Nephron (organoid): Measurements from ENCODE around the gene COLQ.
A peak's percentile ranks its signal among the peaks of the same experiment; 100 is the strongest.

Source experiments
- H3K27ac Mint-ChIP-seq, 3 experiments: 2 replicates each; pipeline ENCODE4 v1.8.0; 2020; ENCODE audit warnings: mixed read lengths in 3 of 3, mild to moderate bottlenecking in 2 of 3, moderate library complexity in 1 of 3
- H3K27me3 Mint-ChIP-seq: 2 replicates; pipeline ENCODE4 v1.8.0; 2021; ENCODE audit warnings: low read depth, mild to moderate bottlenecking, moderate library complexity, mixed read lengths
- H3K36me3 Mint-ChIP-seq: 2 replicates; pipeline ENCODE4 v1.8.0; 2020; ENCODE audit warnings: low read depth, mixed read lengths
- H3K4me1 Mint-ChIP-seq: 2 replicates; pipeline ENCODE4 v1.8.0; 2020; ENCODE audit warnings: mixed read lengths
- H3K4me3 Mint-ChIP-seq, 3 experiments: 2 replicates each; pipeline ENCODE4 v1.8.0; 2020; ENCODE audit warnings: mild to moderate bottlenecking in 3 of 3, mixed read lengths in 3 of 3, moderate library complexity in 2 of 3
- H3K9me3 Mint-ChIP-seq: 2 replicates; pipeline ENCODE4 v1.8.0; 2020; ENCODE audit warnings: mixed read lengths
- CTCF ChIP-seq, 3 experiments: fragments of 200-600 bp; sonication (generic); IDR thresholded peaks; one replicate each; pipeline ENCODE4 v1.5.0; 2021; ENCODE audit warnings: antibody characterized with exemption in 3 of 3; ENCODE audit not compliant: unreplicated experiment in 3 of 3

The COLQ gene

GRCh38 chr3:15527031-15527459, 5.5 kb upstream of the COLQ start:
- Mint-ChIP-seq H3K27ac (no peak overlapping the region), H3K4me1 (peaks cover 30% of the 10 kb centered on the region), H3K4me3 (no peak overlapping the region), H3K27me3 (no peaks in the 10 kb centered on the region), H3K9me3 (no peaks in the 10 kb centered on the region), H3K36me3 (no peaks in the 10 kb centered on the region)
- TF ChIP-seq CTCF (IDR thresholded peaks at IDR 0.05; ENCODE audit: unreplicated experiment in 3 of 3), result peak in 1 of 3 experiments; percentile 28

- Mint-ChIP-seq H3K27ac (no peak overlapping the region), H3K36me3 (no peaks in the 10 kb centered on the region), H3K27me3 (peaks cover 3% of the 10 kb centered on the region), H3K4me1 (peaks cover 43% of the 10 kb centered on the region), H3K4me3 (no peak overlapping the region), H3K9me3 (no peaks in the 10 kb centered on the region)
- TF ChIP-seq CTCF (IDR thresholded peaks at IDR 0.05; ENCODE audit: unreplicated experiment in 3 of 3), result no peak
Observed at GRCh38 chr3:15525790-15526189, 4.3 kb upstream of the COLQ start.

GRCh38 chr3:15523660-15524417, 2.3 kb upstream of the COLQ start:
- no peak overlapping the region for H3K27ac Mint-ChIP-seq
- no peaks in the 10 kb centered on the region for H3K36me3 Mint-ChIP-seq
- peaks cover 10% of the 10 kb centered on the region for H3K27me3 Mint-ChIP-seq
- H3K9me3 Mint-ChIP-seq, result no peaks in the 10 kb centered on the region
- peaks cover 48% of the 10 kb centered on the region for H3K4me1 Mint-ChIP-seq
- no peak for TF ChIP-seq CTCF (IDR thresholded peaks at IDR 0.05; ENCODE audit: unreplicated experiment in 3 of 3)
- no peak overlapping the region for H3K4me3 Mint-ChIP-seq

- no peak for TF ChIP-seq CTCF (IDR thresholded peaks at IDR 0.05; ENCODE audit: unreplicated experiment in 3 of 3)
- Mint-ChIP-seq H3K27me3 (peaks cover 10% of the 10 kb centered on the region), H3K4me3 (no peak overlapping the region), H3K27ac (no peak overlapping the region), H3K36me3 (no peaks in the 10 kb centered on the region), H3K4me1 (peaks cover 44% of the 10 kb centered on the region), H3K9me3 (no peaks in the 10 kb centered on the region)
Observed at GRCh38 chr3:15522016-15522415, 510 bp upstream of the COLQ start.

GRCh38 chr3:15520804-15521572, 518 bp downstream of the COLQ start:
- peak overlapping the region in 1 of 3 experiments; percentile 13 for H3K4me3 Mint-ChIP-seq
- TF ChIP-seq CTCF (IDR thresholded peaks at IDR 0.05; ENCODE audit: unreplicated experiment in 3 of 3), result no peak
- H3K27me3 Mint-ChIP-seq, result peaks cover 10% of the 10 kb centered on the region
- no peaks in the 10 kb centered on the region for H3K36me3 Mint-ChIP-seq
- peaks cover 38% of the 10 kb centered on the region for H3K4me1 Mint-ChIP-seq
- H3K27ac Mint-ChIP-seq, result peak overlapping the region in 1 of 3 experiments; percentile 9
- no peaks in the 10 kb centered on the region for H3K9me3 Mint-ChIP-seq
